ENCODE data around the gene RANBP9. TPM values are rescaled to one million over a fixed set of nuclear protein-coding genes. Genes with fewer than 3 reads are reported as not detected.

RANBP9 gene
- total and polyA plus RNA-seq, 9 of the 15 experiments (the other 6 are each of a cell fraction or from before 2014, with no cell fraction given): 27.5 to 130 (median 61.5) TPM

- TF ChIP-seq ZBTB40 (IDR thresholded peaks at IDR 0.05): peak; percentile 42; the same call in 1 of the 2 replicates
- TF ChIP-seq ZBTB40 (CRISPR knock-in tag; IDR thresholded peaks at IDR 0.05): no peak
- TF ChIP-seq ZNF253 (CRISPR knock-in tag; conservative IDR thresholded peaks at IDR 0.05): no peak
- TF ChIP-seq TRIM24 (IDR thresholded peaks at IDR 0.05): peak in 1 of 2 experiments; percentile 30; a peak in 1 of 4 replicates
- 0 out of 2 replicates have a peak, but pooled peaks have one; percentile 45 for TF ChIP-seq PHB2 (IDR thresholded peaks at IDR 0.05; ENCODE audit: low read depth)
- TF ChIP-seq LARP7 (IDR thresholded peaks at IDR 0.05): 0 out of 2 replicates have a peak, but pooled peaks have one; percentile 48
- TF ChIP-seq XRCC3 (IDR thresholded peaks at IDR 0.05): no peak
- TF ChIP-seq MLLT1 (IDR thresholded peaks at IDR 0.05): 0 out of 4 replicates have a peak, but pooled peaks of 1 of the 2 experiments have one; percentile 31
- 0 out of 2 replicates have a peak, but pooled peaks have one; percentile 19 for TF ChIP-seq ARID1B (IDR thresholded peaks at IDR 0.05)
- peak; percentile 46; the same call in 1 of the 2 replicates for TF ChIP-seq HLTF (IDR thresholded peaks at IDR 0.05)
- TF ChIP-seq SMARCA5 (IDR thresholded peaks at IDR 0.05): peak; percentile 74
- no peak for TF ChIP-seq ARID4B (CRISPR knock-in tag; IDR thresholded peaks at IDR 0.05)
- TF ChIP-seq SUPT5H (IDR thresholded peaks at IDR 0.05): peak; percentile 35; the same call in 1 of the 2 replicates
These were observed 48.8 kb downstream of the RANBP9 start (continued) for GRCh38 chr6:13662651-13663334.

Data from K562 (cell line).